Stimulated activated CD4-positive, alpha-beta T cell treated with anti-CD3 and anti-CD28 coated beads, Interleukin-2, amount 100 ng/mL, for 4 hours (primary cell): Measurements from ENCODE around the gene ABCC2.

ENCODE experiments used
- DNase-seq: peaks from one replicate; pipeline ENCODE4 v3.0.0-alpha.2; 2020; ENCODE audit warnings: low read depth

ABCC2 gene

DNA sequence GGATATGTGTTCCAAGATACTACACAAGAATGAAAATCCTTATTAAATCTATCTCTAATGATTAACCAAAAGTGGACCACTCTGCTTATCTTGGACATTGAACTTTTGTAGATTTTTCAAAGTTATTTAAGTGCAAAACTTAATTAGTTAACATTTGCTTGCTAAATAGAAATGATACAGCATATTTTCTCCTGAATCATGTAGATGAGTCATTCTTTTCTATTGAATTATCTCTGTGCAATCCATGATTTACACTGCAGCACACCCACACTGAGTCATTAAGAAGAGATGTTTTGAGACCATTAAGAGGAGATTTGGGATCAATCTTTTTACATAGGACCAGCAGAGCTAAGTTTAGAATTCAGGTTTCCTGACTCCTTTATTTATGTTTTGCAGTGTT, 6.6 kb upstream of the ABCC2 start:
- DNase-seq, result no peak

DNA sequence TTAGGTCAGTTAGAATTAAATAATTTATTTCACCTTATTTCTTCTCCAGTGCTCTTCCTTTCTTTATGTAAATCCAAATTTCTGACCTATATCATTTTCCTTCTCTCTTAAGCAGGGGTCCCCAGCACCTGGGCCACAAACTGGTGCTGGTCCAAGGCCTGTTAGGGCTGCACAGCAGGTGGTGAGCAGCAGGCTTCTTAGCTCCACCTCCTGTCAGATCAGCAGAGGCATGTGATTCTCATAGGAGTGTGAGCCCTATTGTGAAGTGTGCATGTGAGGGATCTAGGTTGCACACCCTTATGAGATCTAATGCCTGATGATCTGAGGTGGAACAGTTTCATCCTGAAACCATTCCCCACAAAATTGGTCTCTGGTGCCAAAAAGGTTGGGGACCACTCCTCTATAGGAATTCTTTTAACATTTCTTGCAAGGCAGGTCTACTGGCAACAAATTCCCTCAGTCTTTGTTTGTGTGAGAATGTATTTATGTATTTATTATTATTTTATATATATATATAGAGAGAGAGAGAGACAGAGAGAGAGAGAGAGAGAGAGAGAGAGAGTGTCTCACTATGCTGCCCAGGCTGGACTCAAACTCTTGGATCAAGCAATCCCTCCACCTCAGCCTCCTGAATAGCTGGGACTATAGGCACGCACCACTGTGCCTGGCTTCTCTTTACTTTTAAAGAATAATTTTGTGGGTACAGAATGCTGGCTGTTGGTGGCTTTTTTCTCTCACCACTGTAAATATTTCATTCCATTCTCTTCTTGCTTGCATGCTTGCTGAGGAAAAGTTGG, 4.3 kb upstream of the ABCC2 start:
- no peak for DNase-seq

DNA sequence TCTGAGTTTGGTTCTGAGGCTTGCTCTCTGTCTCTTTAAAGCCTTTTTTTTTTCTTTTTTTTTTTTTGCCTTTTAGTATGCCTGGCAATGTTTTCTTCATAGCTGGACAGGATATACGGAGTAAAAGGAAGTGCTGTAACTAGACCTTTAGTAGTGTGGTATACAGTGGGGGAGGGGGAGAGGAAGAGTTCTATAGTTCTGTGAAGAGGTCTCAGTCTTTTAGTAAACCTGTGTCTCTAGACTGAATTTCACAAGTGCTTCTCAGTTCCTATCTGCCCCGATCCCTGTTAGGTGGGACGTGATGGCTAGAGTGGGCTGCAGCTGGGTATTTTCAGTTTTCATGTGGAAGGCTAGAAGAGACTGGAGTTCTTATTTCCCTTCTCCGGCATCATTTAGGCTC, 3.1 kb upstream of the ABCC2 start:
- no peak for DNase-seq

DNA sequence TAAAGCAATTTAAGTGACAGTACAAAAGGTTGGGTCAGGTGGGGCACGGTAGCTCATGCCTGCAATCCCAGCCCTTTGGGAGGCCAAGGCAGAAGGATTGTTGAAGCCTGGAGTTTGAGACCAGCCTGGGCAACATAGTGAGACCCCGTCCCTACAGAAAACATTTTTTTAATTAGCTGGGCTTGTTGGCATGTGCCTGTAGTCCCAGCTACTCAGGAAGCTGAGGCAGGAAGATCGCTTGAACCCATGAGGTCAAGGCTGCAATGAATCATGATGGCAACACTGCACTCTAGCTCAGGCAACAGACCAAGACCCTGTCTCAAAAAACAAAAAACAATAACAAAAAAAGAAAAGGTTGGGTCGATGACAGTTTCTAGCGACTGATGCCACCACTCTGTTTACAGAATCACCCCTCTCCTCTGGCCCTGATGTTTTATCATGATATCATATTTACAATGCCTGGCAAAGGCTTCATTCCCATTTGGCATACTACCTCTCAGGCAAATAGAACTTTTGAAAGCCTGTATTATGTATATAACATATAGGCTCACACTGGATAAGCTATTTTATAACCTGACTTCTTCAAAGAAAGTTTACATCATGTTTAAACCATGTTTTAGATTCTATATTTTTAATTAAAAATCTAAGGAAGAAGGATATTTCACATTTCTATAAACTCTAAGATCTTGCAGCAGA, 558 bp upstream of the ABCC2 start:
- no peak for DNase-seq

DNA sequence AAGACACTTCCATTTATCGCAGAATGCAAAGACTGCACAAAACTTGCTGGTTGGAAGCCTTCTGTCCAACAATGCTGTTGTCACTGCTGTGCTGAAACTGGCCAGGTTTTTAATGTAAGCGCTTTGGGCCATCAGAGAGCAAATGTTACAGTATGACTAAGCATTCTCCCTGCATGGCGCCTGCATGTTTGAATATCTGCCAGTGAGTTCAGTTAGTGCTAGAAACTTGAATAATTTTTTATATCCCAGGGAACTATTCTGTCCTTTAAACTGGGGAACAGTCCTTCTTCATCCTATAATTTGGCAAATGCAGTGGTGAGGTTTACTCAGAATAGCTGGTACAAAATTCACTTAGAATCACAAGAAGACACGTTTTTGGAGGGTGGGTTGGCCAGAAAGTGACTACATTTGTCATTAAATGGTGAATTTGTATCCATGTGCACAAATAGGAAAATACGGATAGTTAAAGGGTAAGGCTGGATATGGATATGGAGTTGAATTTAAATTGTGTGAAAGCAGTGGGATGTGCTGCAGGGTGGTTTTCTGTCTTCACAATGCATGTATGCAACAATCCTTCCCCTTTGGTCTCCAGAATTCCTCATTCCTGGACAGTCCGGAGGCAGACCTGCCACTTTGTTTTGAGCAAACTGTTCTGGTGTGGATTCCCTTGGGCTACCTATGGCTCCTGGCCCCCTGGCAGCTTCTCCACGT, 1.7 kb downstream of the ABCC2 start:
- no peak for DNase-seq

DNA sequence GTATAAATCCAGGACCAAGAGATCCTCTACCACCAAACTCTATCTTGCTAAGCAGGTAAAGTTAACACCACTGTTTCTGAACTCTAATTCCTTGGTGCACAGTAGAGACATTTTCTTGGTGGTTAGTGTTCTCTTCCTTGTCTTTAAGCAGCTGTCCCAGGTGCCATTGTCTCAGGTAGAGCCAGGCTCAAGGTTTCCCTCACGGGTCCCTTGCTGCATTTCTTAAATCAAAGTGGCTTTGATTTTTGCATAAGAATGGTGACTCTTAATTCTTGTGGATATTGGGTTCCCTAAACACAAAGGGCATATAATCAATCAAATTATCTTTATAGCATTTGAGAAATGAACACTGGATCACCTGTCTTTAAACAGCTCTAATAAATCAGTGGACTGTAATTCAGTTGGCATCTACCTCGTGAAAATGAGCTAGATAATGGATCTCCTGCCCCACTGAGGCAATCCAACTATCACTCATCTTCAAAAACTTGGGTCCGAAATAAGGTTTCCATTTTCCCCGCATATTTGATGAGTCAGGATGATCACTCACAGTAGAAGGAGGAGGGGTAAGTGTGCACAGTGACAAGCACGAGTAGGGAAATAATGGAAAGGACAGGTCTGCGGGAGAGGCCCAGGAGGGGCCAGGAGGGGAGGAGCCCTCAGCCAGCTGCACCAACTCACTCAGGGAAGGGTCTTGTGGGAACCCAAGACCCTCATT, 2.4 kb downstream of the ABCC2 start:
- DNase-seq, result no peak

DNA sequence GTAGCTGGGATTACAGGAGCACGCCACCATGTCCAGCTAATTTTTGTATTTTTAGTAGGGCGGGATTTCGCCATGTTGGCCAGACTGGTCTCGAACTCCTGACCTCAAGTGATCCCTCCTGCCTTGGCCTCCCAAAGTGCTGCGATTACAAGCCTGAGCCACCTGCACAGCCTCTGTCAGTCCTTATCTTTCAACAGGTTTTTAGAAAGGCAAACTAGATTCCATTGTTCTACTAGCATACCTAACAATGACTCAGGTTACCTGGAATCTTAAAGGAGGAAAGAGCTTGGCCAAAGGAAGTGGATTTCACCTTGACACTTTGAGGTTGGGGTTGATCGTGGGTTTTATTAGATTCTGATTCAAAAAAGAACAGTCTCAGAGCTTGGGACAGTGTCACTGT, 3.2 kb downstream of the ABCC2 start:
- no peak for DNase-seq

DNA sequence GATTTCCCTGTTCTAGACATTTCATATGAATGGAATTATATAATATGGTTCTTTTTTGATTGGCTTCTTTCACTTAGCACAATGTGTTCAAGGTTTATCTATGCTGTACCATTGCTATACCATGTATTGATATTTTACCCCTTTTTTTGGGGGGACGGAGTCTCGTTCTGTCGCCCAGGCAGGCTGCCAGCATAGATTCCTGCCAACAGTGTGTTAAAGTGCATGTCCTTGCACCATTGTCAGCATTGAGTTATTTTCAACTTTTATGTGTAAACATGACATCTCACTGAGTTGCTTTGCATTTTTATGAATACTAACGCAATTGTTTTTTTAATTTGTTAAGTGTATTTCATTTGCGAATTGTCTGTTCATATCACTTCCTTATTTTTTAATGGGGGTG, 4.9 kb downstream of the ABCC2 start:
- no peak for DNase-seq

DNA sequence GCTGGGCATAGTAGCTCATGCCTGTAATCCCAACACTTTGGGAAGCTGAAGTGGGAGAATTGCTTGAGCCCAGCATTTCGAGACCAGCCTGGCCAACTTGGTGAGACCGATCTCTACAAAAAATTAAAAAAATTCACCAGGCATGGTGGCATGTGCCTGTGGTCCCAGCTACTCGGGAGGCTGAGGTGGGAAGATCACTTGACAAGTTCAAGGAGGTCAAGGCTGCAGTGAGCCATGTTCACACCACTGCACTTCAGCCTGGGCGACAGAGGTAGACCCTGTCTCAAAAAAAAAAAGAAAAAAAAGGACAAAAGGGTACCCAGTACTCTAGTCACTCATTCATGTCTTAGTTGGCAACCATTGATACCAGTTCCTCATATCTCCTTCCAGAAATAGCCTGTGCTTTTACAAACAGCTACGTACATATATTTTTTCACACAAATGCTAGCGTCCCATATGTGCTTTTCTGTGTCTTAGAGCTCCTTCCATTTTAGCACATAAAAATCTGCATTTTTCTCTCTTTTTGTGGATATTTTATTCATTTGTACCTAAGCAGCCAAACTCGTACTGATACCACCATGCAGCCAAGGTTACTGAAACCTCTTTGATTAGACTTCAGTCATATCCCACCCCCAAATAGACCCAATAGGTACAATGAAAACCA, 5.5 kb downstream of the ABCC2 start:
- no peak for DNase-seq

DNA sequence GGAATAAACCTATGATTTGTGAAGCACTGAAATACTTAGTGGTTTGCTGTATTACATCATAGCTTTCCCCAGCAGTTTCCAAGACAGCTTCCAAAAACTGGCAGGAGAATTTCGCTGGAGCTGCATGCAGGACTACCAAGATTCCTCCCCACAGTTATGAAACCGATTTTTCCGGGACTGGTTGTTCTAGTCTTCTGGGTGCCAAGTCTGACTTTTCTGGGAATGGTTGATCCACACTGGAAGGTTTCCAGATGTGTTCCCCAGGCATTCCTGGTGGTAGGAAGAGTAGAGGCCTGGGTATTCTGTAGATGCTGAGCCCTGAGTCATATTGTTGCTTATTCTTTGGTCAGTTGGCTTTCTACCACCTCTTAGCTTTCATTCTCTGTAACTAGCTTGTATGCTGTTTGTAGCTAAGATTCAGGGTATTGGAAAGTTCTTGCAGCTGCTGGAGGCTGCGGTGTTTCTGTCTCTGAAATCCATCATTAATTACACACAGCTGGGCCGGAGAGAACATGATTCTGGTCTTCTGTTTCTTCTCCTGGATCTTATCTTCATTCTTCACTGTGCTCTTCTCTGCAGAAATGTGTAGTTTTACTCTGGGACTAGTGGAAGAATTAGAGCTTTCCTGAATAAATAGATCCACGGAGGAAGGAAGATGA, 6.3 kb downstream of the ABCC2 start:
- DNase-seq, result no peak

DNA sequence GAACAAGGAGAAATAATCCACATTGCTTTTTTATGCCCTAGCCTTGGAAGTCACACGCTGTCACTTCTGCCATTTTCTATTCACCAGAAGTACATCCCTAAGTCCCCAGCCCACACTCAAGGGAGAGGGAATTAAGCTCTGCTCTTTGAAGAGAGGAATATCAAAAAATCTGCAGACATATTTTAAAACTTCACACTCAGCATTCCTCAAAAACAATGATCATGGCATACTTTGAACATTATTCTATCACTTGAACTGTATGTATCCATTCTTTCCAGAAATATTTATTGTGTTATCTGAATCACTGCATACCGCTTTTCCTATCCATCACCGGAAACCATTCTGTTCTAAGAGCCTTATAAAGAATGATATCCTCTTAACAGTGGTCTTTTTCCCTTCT, 9.4 kb downstream of the ABCC2 start:
- DNase-seq, result no peak

DNA sequence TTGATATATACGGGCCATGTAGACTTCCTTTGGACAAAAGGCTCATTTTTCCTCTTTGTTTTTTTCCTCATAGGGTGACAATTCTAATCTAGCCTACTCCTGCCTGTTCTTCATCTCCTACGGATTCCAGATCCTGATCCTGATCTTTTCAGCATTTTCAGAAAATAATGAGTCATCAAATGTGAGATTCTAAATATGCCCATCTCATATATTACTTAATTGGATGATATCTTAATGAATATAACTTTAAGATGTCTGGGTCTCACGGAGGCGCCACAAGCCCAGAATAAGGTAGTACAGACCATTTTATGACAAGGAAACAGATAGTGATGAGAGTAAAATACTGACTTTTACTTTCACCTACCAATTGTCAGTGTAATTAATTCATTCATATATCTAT, 11.4 kb downstream of the ABCC2 start:
- DNase-seq, result no peak

DNA sequence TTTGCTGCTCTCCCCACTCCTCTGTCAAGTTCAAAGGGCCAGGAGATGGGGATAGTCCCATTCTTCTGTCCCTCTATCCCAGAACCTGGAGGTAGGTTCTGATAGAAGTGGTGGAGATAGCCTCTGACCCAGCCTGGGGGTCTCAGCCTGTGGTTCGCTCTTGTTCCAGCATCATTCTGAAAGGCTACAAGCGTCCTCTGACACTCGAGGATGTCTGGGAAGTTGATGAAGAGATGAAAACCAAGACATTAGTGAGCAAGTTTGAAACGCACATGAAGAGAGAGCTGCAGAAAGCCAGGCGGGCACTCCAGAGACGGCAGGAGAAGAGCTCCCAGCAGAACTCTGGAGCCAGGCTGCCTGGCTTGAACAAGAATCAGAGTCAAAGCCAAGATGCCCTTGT, 14.5 kb downstream of the ABCC2 start:
- no peak for DNase-seq

DNA sequence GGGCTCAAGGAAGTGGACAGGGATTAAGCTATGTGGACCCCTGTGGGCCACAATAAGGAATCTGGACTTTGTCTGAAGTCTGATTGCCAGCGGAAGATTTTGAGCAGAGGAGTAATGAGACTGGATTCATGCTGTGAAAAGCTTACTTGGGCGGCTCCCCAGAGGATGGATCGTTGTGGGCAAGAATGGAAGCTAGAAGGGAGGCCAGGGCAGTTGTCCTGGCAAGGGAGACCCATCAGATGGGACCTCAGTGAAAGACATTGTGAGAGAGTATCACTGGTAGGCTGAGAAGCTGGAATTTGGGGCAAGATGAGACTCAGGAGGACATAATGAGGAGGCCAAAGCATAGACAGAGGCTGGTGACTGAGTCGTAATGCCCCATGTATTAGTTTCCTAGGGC, 15.6 kb downstream of the ABCC2 start:
- DNase-seq, result no peak

DNA sequence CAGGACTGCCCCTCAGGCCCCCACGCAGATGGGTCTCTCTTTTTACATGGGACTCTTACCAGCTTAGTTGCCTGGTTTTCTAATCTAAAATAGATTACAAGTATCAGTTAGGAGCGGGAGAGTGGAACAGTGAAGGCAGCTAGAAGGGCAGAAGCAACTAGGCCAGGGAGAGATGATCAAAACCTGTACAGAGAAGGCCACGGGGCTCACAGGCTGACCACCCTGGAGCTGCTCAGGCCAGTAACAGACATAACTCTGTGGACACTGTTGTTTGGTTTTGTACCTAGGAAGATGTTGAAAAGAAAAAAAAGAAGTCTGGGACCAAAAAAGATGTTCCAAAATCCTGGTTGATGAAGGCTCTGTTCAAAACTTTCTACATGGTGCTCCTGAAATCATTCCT, 16.5 kb downstream of the ABCC2 start:
- DNase-seq, result no peak

DNA sequence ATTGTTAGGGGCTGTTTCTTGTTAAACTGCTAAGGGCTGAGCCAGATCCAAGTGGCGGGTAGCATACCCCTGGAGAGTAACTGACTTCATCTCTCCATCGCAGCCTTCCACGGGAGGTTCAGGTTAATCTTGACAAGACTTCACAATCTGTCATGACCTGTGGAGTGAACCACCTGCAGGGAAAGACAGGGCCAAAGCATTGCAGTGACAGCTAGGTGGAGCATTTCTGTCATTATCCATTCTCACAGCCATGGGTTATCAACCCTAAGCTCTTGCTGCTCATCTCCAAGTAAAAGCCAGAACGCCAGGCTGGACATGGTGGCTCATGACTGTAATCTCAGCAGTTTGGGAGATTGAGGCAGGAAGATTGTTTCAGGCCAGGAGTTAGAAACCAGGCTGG, 17.2 kb downstream of the ABCC2 start:
- no peak for DNase-seq

DNA sequence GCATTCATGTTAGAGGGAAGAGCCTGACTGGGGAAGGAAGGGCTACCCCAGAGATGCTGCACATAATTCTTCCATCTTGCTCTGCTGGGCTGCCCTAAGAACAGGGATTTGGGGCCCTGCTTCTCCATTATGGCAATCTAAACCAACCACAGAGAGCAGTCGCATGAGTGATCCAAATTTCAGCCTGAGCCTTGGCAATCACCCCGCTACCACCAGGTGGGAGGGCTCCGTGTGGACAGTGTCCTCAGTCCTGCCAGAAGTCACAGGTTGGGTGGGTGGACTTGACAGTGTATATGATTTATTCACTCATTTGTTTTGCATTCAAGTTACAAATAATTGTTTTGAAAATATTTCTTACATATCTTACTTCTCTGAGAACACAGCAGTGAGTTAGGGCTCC, 22.0 kb downstream of the ABCC2 start:
- DNase-seq, result no peak

DNA sequence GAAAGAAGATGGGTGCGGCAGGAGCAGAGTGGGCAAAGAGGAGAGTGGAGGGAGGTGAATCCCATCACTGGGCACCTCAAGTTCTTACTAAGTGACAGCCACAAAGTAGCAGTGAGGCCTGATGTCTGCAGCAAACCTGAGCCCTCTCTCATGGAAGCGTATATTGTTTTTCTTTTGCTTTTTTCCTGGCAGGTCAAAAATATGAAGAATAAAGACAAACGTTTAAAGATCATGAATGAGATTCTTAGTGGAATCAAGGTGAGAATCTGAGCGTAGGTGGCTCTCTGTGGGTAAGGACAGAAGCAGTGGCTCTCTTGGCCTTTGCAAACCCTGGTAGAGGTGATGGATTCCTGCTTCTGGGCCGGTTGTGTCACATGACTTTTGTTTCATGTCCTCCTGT, 22.8 kb downstream of the ABCC2 start:
- no peak for DNase-seq

DNA sequence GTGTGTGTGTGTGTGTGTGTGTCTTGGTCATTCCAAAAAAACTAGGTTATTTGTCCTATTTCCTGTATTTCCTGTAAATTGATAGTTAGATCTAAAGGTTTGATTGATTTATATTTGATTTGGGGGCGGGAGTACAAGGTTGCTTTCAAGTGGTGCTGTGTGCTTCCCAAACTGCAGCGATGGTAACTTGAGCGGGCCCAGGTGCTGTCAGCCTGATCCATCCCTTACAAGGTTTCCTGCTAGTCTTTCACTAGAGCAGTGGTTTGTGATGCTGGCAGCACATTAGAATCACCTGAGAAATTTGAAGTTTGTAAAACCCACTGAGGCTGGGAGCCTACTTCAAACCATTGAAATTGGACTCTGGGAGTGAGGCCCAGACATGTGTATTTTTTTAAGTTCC, 23.7 kb downstream of the ABCC2 start:
- DNase-seq, result no peak

DNA sequence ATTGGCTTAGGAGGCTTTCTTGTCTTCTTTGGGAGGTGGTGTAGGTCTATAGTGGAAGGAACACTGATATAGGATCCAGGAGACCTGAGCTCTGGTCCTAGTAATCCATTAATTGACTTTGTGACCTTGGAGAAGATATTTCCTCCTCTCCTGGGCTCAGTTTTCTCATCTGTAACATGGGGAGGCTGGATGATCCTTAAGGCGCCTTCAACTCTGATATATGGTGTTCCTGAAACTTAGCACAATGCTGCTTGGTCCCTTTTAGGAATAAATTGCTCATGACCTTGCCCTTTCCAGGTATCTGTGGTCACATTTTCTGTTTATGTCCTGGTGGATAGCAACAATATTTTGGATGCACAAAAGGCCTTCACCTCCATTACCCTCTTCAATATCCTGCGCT, 25.3 kb downstream of the ABCC2 start:
- no peak for DNase-seq

DNA sequence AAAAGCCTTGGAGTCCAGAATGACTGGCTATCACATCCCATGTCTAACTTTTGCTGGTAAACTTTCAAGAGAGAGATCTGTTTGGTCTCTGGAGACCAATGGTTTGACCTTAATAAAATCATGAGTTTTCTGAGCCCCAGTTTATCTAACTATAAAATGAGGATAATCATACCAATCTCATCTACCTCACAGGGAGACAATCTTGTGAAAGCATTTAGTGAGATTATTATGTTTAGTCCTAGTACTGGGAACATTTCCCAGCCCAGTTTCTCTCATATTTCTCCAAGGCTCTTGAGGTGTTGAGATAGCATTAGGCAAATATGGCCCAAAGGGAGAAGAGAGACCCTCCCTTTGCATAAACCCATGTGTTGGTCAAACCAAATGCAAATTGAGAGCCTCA, 25.8 kb downstream of the ABCC2 start:
- DNase-seq, result no peak

DNA sequence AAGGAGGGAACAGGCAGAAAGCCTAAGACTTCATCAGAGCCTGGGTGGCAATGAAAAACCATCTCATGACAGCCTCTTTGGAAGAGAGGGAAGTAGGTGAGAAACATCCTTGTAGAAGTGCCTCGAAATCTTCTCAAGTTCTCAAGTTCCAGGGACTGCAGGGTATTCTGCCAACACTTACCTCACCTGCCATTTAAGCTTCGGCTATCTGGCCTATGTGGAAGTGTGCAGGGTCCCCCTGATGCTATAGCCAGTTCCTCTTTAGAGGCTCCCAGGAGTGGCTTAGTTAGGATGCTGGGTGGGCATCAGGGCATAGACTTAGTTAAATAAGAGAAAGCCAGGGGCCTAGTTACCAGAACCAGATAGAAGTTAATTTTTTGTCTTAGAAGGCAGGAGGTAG, 27.0 kb downstream of the ABCC2 start:
- DNase-seq, result no peak
